GM12891 (cell line): ENCODE measurements around the gene GDPD4.

Experiments used
- POLR2A ChIP-seq: IDR thresholded peaks from 2 replicates; pipeline ENCODE4 v1.6.1; 2011; ENCODE audit warnings: low read depth, low read length, control low read depth
- POLR2AphosphoS5 ChIP-seq: IDR thresholded peaks from 2 replicates; pipeline ENCODE4 v1.6.1; 2011; ENCODE audit warnings: low read depth, low read length, control low read depth
- TAF1 ChIP-seq: IDR thresholded peaks from 2 replicates; pipeline ENCODE4 v1.6.1; 2011; ENCODE audit warnings: low read depth, low read length, control low read depth

- TF ChIP-seq POLR2AphosphoS5 (no peak), TAF1 (no peak), POLR2A (no peak)
These were observed 129.4 kb downstream of the GDPD4 start for GRCh38 chr11:77171885-77172665.
